Inflammatory macrophage treated with lipopolysaccharide for 4 hours (primary cell): ENCODE results near the gene SPTBN4.
"Not testable (repeated sequence)": the region's sequence is repeated elsewhere in the genome, so short reads cannot be mapped to it uniquely, and the experiment has no call there.

Experiments
- DNase-seq: peaks from one replicate; pipeline ENCODE4 v3.0.0-alpha.2; 2020

Gene SPTBN4

DNA sequence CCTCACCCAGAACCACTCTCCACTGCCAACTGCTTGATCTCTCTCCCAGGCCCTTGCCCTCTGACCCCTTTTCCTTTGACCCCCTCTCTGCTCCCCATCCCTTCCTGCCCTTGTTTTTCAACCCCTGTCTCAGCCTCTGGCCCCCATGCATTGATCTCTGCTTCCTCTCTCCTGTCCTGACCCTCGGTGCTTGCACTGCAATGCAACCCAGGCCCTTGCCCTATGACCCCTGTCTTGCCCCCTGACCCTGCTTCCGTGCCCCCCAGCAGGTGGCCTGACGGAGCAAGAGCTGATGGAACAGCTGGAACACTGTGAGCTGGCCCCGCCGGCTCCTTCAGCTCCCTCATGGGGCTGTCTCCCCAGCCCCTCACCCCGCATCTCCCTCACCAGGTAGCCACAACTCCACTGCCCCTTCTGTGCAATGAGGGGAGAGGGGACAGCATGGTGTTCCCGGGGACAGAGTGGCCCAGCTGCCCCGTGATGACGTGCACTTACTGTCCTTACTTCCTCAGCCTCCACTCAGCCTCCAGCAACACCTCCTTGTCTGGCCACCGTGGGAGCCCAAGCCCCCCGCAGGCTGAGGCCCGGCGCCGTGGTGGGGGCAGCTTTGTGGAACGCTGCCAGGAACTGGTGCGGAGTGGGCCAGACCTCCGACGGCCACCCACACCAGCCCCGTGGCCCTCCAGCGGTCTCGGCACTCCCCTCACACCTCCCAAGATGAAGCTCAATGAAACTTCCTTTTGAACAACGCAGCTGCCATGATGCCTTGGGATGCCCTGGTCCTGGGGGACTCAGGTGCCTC, 123.9 kb downstream of the SPTBN4 start:
- no peak for DNase-seq

DNA sequence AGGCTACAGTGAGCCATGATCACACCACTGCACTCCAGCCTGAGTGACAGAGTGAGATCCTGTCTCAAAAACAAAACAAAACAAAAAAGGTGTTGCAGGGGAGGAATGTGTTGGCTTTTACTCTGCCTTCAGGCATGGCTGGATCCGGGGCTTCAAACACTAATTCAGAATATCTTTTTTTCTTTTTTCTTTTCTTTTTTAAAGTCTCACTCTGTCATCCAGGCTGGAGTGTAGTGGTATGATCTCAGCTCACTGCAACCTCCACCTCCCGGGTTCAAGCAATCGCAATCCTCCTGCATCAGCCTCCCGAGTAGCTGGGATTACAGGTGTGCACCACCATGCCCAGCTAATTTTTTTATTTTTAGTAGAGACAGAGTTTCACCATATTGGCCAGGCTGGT, 124.9 kb downstream of the SPTBN4 start:
- DNase-seq = not testable (repeated sequence)

DNA sequence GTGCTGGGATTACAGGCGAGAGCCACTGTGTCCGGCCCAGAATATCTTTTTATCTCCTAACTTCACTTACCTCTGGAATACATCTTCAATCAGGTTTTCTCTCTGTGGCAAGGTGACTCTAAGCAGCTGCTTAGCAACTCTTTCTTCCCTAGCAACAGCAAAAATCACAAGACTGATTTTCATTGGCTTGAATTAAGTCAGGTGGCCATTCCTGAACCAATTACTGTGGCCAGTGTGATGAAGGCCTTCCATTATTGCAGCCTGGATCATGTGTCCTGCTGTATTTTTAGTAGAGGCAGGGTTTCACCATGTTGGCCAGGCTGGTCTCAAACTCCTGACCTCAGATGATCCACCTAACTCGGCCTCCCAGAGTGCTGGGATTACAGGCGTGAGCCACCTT, 125.4 kb downstream of the SPTBN4 start:
- peak; percentile 80 for DNase-seq

DNA sequence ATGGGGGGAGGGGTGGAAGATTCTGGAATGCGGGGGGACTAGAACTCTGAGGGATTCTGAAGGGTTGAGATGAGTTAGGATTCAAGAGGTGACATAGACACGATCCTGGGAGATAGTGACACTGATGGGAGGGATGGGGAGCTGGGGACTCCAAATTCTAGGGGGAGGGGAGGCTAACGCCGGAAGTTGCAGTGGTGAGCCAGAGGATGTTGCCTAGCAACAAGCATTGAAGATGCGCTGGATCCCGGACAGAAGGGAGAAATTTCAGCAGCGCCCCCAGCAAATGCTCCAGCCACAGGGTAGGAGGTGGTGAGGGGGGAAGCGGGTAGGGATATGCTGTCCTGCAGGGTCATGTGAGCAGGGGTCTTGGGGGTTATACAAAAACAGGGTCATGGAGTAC, 127.5 kb downstream of the SPTBN4 start:
- no peak for DNase-seq

DNA sequence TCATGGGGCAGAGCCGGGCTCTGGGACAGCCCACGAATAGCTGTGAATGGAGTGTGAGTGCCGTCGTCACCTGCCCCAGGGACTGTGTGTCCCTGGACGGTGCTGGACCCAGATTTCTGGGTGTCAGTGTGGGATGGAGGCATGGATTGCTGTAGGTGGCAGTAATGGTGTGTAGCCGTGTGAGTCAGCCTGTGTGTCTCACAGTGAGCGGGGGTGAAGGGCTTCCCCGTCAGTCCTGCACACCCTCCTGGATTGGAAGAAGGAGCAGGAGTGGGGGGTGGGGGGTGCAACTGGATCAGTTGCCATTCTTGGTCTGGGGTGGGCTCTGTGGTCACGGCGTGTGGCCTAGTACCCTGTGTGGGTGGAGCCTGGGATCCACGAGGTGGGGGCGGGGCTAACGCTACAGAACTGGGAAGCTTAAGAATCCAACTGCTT, 127.9 kb downstream of the SPTBN4 start:
- DNase-seq = no peak

DNA sequence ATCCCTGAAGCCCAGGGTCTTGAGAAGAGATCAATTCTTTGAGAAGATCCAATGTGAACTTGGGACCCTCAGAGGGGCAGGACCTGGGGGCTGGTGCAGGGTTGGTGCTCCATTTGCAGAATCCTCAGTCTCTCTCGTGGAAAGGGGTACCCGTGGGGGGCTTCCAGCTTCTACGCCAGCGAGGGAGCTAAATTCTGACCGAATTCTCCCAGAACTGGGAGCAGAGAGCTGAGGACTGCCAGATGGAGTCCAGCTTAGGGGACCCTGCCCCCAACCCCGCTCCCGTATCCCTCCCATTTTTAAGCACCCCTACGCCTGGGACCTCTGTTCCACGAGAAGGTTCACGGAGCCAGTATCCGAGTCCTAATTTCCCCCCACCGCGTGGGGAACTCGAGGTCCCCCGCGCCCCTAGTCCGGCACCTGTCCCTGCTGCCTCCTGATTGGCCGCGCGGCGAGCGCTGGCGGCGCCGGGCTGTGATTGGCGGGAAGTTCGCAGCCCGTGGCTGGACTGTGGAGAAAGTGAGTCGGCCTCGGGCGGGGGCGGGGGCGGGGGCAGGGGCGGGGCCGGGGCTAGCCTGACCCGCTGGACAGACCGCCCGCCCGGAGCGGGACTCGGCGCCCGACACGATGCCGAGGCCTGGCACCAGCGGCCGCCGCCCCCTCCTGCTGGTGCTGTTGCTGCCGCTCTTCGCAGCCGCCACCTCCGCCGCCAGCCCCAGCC, 130.0 kb downstream of the SPTBN4 start:
- peak; percentile 64 for DNase-seq

DNA sequence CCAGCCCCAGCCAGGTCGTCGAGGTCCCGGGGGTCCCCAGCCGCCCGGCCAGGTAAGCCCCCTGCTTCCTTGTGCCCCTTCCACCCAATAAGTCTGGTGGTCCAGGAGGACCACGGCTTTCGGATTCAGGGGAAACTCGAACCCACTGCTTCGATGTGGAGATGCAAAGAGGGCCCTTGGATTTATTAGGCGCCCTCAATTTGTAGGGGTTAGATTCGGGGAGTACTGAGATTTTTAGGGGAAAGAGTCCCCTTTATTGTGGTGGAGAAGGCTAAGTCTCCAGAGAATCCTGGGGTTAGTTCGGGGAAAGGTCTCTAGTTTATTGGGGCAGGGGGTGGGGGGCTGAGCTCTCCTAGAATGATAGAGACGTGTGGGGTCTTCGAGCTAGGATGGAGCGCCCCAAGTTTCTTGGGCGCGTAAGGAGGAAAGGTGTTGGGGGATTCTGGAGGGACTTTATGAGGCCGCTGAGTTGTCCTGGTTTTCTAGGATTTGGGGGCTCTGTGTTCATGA, 130.6 kb downstream of the SPTBN4 start:
- no peak for DNase-seq

DNA sequence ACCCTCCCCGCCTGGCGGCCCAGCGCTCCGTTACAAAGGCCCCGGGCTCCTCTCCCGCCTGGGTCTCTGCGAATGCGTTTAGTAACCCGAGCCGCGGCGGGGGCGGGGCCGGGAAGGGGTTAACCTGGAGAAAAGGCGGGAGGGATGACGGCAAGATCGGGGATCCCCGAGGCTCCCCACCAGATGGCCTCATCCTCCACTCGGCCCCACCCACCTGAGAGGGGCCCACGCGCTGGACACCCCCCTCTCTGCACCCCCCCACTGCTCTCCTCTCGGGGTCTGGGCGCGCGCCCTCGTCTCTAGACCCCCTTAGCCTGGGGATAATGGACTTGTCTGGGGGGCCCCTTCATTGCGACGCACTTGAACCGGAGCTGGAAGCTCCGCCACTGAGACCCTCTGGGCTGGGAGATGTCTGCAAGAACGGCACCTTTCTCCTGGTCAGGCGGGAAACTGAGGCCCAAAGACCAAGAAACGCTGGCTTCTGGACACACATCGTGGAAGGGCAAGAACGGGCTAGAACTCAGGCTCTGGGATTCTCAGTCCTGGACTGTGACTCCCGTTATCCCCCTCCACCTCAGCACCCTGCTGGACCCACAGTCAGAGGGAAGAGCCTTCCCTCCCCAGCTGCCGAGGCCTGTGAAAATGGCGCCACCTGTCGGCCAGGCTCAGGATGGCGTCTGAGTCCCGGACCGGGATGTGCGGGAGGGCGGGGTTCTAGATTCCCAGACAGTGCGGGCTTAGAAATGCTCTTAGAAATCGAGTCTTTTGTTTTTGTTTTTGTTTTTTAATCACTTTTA, 131.5 kb downstream of the SPTBN4 start:
- DNase-seq = peak; percentile 76

DNA sequence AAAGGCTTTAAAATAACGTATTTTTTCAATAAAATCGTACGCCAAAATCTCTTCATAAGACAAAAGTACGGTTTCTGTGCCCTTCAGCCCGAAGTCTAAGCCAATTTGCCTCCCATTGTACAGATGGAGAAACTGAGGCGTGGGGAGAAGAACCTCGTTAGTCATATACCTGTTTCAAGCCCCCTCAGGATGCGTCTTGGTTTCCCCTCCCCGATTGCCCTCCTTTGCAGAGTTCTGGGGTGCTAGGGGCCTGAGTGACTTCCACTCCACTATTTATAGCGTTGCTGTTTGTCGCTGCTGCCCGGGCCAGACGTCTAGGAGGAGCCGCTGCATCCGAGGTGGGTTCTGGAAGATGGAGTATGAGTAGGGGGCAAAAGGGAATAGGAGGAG, 132.1 kb downstream of the SPTBN4 start:
- DNase-seq = no peak

DNA sequence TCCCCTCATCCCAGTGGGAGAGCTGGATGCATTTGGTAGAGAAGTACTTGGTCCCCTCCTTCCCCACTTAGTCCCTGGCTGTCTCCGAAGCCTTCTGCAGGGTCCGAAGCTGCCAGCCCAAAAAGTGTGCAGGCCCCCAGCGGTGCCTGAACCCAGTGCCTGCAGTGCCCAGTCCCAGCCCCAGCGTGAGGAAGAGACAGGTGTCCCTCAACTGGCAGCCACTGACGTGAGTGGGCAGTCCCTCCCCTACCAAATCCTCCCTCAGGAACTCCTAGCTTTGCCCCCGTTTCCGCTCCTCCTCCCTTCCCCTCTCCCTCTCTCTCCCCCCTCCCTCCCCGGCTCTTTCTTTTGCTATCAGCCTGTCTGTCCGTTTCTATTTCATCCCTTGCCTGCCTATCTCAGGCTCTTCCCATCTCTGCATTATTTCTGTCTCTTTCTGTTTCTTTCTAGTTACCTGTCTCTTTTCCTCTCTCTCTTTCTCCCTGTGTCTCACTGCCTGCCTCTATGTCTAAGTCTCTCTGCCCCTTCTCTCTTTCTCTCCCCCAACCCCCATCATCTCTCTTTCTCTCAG, 132.6 kb downstream of the SPTBN4 start:
- DNase-seq = no peak

DNA sequence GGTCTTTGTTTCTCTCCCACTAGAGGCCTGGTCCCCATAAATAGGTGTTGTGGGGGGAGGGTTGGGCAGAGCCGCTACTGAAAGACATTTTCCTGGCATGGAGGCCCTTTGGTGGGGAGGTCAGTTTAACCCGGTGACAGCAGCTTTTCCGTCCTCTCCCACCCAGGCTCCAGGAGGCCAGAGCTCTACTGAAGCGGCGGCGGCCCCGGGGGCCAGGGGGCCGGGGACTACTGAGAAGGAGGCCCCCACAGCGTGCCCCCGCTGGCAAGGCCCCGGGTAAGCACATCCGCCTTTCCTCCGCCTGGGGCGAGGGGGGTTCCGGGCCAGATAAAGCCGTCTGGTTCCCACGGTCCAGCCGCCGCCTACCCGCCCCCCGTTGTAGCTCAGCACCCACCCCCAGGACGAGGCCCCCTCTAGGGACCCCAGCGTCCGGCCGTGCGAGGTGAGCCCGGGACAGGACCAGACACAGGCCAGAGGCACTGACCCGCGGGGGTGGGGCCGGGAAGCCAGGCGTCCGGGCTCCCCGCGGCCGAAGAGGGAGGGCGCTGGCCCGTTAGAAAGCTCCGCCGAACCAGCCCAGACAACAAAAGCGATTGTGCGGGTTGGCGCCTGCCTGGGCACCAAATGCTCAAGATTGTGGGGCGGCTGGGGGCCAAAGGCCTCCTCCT, 133.2 kb downstream of the SPTBN4 start:
- DNase-seq = no peak

DNA sequence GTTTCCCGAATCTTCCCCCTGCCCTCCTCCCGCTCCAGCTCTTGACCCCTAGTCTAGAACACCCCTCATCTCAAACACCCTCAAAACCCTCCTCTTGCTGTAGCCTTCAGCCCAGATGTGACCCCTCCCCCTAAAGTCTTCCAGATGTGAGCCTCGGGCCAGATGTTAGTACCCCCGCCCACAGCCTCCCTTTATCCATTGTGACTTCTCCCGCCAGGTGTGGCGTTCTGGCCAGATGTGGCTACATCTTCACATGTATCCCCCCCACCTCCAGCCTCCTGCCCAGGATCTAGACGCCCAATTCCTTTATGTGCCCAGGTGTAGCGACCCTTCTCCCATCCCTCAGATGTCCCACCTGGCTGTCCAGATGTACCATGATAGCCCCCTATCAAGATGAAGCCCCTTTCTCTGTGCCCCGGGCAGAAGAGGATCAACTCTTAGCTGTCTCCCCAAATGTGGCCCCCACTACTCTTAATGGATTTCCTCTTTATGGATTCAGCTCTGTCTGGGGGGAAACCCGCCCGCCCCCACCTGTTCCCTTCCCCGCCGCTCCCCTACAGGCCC, 133.9 kb downstream of the SPTBN4 start:
- no peak for DNase-seq

DNA sequence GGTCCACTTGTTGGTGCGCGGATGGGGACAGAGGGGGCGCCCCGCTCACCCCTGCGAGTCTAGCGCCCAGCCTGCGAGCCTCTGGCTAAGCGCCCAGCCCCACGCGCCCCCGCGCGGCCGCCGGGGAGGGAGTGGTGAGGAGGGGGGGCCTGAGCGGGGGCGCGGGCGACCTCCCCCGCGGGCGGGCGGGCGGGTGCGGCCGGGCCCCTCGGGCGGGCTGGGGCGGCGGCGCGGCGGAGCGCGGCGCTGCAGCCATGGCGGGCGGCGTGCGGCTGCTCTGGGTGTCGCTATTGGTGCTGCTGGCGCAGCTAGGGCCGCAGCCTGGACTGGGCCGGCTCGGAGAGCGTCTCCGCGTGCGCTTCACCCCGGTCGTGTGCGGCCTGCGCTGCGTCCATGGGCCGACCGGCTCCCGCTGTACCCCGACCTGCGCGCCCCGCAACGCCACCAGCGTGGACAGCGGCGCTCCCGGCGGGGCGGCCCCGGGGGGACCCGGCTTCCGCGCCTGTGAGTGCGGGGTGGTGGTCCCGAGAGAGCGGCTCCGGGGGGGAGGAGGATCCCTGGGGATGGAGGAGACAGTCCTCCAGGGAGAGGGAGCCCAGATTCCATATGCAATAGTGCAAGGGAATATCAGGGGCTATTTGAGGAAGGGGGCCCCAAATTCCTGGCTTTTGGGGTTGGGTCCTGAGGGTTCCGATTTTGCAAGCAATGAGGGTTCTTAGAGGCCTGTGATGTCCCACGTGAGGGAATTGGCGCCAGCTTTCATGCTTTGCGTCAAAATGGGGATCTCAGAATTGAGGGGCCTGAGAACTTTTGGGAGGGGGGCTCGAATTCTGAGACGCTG, 134.6 kb downstream of the SPTBN4 start, which contains the start of gene LTBP4:
TSS of gene LTBP4 (plus strand) at position 236 of the 841 bp plus-strand sequence. CDS start at position 255, 19 bp downstream.
- peak; percentile 29 for DNase-seq

DNA sequence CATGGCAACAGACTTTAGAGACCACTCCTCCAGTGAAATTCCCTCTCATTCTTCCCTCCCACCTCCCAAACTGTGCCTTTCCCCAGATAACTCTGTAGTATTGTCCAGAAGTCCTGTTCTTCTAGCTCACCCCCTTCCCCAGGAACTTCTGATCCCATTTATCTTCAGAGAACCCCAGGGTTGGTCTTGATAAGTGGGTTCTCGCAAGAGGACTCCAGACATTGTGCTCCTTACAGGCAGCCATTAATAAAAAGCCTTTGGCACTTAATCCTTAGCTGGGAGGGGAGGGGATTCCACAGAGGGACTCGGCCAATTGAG, 136.2 kb downstream of the SPTBN4 start:
- no peak for DNase-seq

DNA sequence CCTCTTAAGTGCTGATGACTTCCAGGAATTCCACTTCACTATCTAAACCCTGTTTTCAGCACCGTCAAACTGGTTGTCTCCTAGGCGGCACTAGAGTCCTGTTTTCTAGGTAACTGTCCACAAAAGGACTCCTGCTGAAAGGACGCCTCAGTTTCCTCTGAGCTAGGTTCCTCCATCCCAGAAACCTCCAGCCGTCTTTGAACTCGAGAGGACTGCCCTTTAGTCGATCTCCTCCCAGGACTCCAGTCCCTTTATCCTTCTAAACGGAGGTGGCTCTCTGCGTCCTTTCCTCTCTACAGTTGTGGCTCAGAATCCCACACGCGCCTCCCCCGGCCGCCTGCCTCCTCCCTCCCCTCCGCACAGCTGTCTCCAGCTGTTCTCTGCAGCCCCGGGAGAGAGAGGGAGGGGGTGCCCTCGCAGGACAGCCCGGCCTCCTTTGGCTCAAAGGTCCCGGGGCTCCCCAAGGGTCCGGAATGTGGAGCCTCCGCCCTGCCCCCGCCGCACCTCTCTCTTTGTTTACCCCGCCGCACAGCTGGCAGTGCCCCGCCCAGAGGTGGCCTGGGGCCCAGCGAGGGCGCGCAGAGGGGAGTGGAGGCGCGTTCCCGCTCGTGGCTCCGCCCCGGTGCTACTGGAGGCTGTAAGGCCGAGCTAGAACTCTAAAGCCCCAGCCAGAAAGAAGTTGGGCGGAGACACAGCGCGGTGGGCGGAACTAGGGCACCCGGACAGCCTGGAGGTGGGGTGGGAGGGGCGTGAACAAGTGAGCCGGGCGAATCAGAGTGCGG, 136.8 kb downstream of the SPTBN4 start:
- peak; percentile 94 for DNase-seq

DNA sequence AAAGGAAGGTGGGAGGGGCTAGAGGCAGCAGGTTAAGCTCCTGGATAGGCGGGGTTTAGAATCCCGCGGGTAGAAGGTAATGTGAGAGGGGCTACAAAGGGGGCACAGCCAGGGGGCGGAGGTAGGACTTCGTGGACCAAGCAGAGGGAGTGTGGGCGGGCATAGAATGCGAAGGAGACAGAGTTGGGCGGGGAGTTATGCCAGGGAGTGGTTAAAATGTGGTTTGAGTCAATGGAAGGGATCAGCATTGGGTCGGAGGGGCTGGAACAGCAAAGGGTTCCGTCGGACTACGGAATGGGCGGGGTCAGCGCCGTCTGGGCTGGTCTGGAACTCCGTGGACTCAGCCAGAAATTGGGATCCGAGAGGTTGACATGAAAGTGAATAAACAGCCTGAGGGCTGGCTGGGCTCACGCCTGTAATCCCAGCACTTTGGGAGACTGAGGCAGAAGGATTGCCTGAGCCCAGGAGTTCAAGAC, 137.4 kb downstream of the SPTBN4 start:
- DNase-seq = no peak

DNA sequence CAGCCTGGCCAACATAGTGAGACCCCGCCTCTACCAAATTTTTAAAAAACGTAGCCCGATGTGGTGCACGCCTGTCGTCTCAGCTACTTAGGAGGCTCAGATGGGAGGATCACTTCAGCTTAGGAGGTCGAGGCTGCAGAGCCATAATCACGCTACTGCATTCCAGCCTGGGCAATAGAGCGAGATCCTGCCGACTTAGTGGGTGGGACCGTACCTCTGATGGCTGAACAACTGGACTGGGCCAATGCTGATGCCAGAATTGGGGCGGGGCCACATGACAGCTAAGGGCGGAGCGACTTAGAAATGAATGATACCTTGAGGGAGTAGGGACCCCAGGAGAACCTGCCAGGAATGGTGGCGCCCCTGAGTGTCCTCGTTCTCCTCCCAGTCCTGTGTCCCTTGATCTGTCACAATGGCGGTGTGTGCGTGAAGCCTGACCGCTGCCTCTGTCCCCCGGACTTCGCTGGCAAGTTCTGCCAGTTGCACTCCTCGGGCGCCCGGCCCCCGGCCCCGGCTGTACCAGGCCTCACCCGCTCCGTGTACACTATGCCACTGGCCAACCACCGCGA, 137.9 kb downstream of the SPTBN4 start:
- no peak for DNase-seq

DNA sequence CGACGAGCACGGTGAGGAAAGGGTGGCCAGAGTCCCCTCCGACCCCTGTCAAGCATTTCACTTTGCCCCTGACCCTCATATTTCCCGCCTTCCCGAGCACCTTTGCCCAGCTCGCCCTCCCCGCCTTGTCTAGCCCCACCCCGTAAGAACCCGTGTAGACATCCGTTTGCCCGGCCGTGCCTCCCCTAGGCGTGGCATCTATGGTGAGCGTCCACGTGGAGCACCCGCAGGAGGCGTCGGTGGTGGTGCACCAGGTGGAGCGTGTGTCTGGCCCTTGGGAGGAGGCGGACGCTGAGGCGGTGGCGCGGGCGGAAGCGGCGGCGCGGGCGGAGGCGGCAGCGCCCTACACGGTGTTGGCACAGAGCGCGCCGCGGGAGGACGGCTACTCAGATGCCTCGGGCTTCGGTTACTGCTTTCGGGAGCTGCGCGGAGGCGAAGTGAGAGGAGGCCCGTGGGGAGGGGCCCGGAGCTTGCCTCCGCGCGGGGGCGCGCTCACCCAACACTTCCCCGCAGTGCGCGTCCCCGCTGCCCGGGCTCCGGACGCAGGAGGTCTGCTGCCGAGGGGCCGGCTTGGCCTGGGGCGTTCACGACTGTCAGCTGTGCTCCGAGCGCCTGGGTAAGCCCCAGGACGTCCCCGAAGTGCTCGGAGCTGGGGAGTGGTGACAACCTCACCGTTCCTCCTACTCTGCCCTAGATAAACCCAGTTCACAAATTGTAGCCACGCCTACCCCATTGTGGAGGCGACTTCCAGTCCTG, 138.6 kb downstream of the SPTBN4 start:
- peak; percentile 84 for DNase-seq
